GM18951 (cell line): ENCODE data around the gene TGIF1.

Experiments used
- POLR2A ChIP-seq: IDR thresholded peaks from 4 replicates; pipeline ENCODE4 v1.6.1; 2011; ENCODE audit warnings: mild to moderate bottlenecking; ENCODE audit not compliant: insufficient read length, insufficient read depth; ENCODE audit errors: extremely low read depth
- in situ Hi-C: fragments of 300-500 bp; cut with MboI; formaldehyde crosslinking; loops from one replicate; pipeline ENCODE4 v1.12.0; 2022; ENCODE audit warnings: low sequenced_read_pairs, mixed read lengths, inconsistent platforms; ENCODE audit not compliant: unreplicated experiment

Gene TGIF1

DNA sequence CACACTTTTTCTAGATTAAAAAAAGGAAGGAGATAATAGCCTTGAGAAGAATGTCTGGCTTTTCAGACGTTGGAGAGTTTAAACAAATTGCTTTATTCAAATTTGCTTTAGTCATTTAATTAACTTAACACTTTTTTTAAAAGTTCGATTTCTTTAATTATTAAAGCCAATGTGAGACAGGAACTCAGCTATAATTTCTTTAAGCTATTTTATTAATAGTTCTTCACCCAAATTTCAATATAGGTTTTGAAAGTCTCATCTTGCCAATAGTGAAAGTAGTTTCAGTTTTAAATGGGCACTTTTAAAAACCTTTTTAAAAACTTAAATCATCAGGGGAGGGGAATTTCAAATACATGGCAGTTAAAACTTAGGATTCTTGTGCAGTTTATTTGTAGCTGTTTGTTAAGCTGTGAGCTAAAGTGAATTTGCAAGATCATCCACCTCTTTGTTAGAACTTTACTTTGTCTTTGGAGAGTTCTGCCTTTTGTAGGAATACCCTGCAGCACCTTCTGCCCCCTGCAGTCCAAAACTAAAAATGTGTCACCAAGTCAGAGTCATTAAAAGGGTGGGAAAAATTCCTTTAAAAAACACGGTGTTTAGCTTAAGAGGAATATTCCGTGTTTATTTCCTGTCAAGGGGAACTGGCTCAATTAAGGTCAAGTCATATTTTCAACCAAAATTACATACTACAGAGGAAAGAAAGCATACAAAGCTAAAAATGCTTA lies 4.6 kb downstream of the TGIF1 start:
- in situ Hi-C loops = loop anchor here (5.0 kb wide), 1 partner anchor 138 kb away; no protein-coding TSS in a partner anchor

DNA sequence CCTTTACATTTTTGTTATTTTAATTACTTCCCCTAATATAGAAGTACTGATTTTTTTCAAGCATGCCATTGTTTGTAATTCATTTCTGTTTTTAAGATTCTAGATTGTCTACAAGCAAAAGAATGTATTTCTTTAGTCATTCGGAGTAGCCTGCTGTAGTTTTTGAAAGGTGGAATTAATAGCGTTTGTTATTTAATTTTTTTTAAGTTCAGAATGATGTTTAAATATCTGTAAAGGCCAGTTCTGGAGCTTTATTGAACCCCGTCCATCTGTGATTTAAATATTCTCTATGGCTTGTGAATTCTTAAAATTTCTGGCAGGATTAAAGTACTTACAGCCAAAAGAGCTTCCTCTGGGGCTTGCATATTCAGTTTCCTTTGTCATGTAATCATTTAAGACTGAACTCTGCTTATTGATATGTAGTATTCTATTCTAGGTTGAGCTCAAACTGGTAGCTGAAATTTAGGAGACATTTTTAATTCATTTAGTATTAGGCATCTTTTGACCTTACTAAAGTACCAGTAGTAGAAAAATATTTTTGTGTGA lies 5.2 kb downstream of the TGIF1 start:
- TF ChIP-seq POLR2A = no peak
- in situ Hi-C loops = loop anchor here (5.0 kb wide), 1 partner anchor 137 kb away; no protein-coding TSS in a partner anchor

More for the DNA sequence above, 4.6 kb downstream of the TGIF1 start:
- TF ChIP-seq POLR2A = no peak

DNA sequence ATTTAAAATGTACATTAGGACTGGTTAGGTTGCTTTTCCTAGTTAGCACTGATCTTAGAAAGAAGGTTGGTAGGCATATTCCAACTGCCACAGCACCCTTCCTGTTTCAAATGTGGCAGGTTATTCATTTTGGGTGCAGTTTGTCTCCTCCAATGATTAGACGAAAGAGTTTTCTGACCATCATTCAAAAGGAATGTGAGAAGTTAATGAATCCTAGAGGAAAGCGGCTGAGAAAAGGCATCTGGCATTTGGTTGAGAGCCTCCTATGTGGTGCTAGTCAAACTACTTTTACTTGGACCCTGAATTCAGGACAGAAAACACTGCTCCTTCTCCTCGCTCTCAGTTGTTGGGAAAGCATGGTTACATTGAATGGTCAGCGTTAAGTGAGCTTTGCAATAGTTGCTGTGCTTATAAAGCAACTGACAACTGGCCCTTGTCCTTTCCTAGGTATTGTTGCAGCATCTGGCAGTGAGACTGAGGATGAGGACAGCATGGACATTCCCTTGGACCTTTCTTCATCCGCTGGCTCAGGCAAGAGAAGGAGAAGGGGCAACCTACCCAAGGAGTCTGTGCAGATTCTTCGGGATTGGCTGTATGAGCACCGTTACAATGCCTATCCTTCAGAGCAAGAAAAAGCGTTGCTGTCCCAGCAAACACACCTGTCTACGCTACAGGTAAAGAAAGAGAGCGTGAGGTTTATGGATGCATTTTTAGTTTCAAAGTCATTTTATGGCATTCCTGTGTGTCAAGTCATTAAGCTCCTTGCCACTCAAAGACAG lies 6.1 kb downstream of the TGIF1 start:
- no peak for TF ChIP-seq POLR2A
- in situ Hi-C loops = loop anchor here (5.0 kb wide), 1 partner anchor 136 kb away; no protein-coding TSS in a partner anchor

DNA sequence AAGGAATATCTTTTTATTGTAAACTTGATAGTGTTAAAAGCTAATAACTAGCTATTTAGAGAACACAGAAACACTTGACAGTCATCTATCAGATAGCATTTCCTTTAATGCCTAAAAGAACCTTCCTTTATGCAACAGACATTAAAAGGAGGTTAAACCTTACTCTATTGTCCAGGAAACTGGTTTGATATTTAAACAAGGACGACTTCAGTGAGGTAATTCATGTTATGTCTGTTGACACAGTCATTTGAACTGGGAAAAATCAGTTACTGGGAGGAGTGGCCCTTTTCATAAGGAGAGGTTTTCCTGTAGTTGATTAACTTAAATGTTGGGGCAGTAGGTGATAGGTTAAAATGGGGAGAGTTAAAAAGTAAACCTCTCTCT lies 6.7 kb downstream of the TGIF1 start:
- TF ChIP-seq POLR2A = no peak

DNA sequence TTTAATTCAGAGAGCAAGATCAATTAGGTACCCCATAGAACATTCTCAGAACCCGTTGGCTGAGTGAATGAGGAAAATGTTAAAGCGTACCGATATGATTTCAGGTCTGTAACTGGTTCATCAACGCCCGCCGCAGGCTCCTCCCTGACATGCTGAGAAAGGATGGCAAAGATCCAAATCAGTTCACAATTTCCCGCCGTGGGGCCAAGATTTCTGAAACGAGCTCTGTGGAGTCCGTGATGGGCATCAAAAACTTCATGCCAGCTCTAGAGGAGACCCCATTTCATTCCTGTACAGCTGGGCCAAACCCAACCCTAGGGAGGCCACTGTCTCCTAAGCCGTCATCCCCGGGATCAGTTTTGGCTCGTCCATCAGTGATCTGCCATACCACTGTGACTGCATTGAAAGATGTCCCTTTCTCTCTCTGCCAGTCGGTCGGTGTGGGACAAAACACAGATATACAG lies 7.3 kb downstream of the TGIF1 start:
- in situ Hi-C loops = loop anchor here (5.0 kb wide), 1 partner anchor 135 kb away; no protein-coding TSS in a partner anchor
- no peak for TF ChIP-seq POLR2A

More for the DNA sequence above, 6.7 kb downstream of the TGIF1 start:
- in situ Hi-C loops = loop anchor here (5.0 kb wide), 1 partner anchor 136 kb away; no protein-coding TSS in a partner anchor

DNA sequence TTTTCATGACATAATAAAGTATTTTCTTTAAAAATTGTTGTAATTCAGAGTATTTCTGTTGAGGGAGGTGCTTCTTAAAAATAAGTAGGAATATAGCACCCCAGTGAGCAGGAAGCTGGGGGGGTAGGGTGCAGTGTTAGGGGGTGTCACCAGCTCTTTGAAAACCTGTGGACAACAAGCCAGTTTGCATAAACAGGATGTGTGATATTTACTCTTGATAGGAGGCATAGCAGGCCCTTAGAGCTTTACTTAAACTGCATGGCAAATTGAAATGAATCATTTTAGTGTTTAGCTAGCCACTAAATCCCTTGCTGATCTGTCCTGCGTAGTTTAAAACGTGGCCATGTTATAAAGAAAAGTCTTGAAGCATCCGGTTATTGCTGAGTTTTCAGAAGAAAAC lies 8.4 kb downstream of the TGIF1 start:
- in situ Hi-C loops = loop anchor here (5.0 kb wide), 1 partner anchor 134 kb away; no protein-coding TSS in a partner anchor
- no peak for TF ChIP-seq POLR2A

DNA sequence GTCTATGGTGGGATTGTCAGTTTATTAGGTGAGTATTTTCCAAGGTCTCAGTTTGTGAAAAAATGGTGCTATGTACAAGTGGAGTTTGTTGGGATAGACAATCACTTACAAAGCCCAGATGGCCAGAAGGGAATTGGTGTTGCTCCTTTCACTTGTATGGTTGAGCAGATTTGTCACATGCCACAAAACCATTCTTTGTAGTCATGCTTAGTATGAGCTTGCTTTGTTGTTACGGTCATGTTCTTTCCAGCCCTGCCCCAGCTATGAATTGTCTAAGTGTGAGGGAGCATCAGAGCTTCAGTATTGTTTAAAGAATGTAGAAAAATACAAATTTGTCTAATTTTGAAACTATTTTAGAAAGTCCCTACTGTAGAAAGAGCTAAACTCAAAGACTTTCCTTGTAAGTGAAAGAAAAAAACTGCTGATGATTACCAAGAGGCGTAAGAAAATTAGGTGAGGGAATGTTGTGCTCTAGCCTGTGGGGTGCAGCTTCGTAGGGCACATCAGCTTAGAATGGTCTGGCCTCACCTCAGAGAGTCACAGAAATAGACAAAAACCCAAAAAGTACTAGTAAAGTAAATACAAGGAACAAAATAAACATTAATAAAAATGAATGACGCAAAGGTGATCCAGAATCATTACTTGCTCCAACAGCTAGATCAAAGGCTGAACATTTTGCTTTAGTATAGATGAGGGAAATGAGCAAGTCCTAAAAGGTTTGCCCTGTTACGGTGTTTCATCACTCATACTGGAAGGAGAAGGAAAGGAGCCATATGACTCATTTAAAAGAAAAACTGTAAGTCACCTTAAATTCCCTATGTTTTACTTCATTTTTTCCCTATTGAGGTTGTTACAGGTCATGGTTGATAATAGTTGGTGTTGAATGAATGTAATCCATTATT lies 9.2 kb downstream of the TGIF1 start:
- in situ Hi-C loops = loop anchor here (5.0 kb wide), 1 partner anchor 133 kb away; no protein-coding TSS in a partner anchor
- no peak for TF ChIP-seq POLR2A

DNA sequence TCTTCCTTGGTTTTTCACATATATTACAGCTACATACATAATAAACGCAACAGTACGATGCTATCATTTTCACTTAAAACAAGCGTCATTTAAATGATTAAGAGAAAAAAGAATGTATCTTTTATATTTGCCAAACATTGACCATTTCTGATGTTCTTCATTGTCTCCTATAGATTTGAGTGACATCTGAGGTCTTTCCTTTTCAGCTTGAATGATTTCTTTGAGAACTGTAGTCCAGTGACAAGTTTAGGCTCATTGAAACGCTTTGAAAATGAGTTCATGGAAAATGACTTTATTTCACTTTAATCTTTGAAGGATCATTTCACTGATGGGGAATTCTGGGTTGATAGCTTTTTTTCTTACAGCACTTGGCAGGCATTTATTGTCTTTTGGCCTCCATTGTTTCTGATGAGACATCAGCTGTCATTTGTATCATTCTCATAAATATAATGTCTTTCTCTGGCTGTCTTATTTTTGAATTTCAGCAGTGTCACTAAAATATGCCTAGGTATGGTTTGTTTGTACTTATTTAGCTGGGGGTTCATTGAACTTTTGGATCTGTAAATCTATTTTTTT lies 10.9 kb downstream of the TGIF1 start:
- in situ Hi-C loops = no loop called here
- no peak for TF ChIP-seq POLR2A

DNA sequence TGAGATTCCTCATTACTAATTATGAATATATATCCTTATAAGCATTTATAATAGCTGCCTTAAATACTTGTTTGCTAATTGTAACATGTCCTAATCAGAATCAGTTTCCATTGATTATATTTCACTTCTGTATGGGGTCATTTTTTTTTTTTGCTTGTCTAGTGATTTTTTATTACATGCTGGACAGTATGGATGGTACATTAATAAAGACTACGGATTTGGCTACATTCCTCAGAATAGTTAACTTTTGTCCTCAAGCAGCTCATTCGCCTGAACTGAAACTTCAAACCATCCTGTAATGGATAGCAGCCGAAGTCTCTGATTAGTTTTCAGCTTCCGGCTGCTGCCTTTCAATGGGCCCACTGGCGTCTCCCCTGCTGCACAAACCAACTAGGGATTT lies 11.7 kb downstream of the TGIF1 start:
- no peak for TF ChIP-seq POLR2A
- in situ Hi-C loops = no loop called here

DNA sequence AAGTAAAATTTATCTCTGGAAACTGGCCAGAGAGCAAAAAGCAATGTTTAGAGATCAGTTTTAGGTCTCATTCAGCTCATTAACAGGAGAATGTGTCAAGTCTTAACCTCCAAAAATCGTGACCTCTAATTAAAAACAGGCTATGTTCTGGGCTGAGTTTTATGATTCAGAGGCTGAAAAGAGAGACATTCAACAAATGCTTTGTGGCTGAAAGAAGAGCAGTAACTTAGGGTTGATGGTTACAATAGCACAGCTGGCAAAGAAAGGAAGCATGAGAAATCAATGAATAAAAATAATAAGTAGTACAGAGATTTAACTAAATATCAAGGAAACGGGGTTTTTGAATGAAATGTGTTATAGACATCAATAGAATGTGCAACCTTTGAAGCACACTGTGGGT lies 13.1 kb downstream of the TGIF1 start:
- TF ChIP-seq POLR2A = no peak
- in situ Hi-C loops = no loop called here

DNA sequence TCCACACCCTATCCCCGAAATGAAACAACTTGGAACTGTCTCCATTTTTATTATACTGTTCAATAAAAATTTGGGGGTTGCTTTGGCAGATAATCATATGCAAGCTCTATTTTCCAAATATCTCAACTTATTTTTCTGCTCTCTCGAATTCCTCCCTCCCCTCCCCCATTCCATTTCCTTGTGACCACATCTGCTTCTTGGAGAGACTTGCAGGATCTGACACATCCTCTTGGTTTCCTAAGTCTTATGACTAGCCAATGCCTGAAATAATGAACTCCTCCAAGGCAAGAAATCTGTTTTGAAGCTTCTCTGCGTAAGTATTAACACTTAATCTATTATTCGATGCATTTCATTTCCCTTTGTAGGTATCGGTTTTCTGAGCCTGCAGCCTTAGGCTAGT lies 16.1 kb downstream of the TGIF1 start:
- no peak for TF ChIP-seq POLR2A
- in situ Hi-C loops = no loop called here

DNA sequence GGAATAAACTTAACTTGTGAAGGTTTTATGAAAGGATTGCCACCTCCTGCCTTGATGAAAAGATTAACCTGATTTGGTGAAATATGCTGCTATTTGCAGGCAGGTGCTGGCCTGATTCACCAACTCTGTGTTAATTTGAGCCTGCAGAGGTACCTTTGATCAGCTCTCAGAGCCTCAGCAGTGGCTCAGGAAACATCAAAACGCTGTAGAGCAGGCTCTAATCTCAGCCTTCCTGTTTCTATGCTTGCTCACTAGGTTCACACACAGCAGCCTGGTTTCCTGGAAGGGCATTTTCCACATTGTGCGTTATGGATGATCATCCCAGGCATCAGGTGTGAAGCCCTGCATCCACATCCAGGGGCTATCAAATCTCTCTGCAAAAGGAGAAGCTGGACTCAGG lies 16.9 kb downstream of the TGIF1 start:
- no peak for TF ChIP-seq POLR2A
- in situ Hi-C loops = no loop called here
